HG03095 (cell line): ENCODE measurements around the gene BMF.
A peak's percentile ranks its signal among the peaks of the same experiment; 100 is the strongest.

Source experiments
- ATAC-seq: cut with Tn5 transposase; IDR thresholded peaks from one replicate; pipeline ENCODE4 v1.9.1; 2021; ENCODE audit warnings: moderate library complexity; ENCODE audit not compliant: unreplicated experiment

The BMF gene

DNA sequence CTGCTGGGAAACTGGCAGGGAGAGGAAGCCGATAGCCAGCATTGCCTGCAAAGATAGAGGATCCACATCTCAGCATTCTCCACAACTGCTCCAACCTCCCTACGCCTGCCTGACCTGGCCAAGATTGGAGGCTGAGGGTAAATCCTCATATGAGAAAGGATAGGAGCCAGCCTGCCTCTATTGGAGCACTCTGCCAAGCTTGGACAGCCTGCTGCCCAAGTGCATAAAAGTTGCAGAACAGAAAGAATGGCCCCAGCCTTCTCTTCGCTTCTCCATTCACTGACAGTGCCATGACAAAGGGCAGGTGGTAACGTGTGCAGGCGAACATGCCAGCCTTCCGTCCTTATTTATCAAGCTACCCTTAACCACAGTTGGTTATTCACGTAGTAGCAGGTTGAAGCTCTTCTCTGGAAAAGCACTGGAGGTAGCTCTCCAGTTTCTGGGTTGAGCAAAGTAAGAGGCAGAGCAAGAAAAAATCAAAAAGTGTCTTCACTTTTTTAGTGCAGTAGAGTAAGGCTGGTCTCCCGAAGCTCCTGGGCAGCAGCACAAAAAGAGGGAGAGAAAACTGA lies 4.3 kb downstream of the BMF start:
- no peak for ATAC-seq

GRCh38 chr15:40103864-40104271 lies 4.8 kb downstream of the BMF start:
- ATAC-seq: no peak

- no peak for ATAC-seq
These were observed 5.5 kb downstream of the BMF start for GRCh38 chr15:40102897-40103858.

- ATAC-seq: no peak
These were observed 7.5 kb downstream of the BMF start for GRCh38 chr15:40100947-40101905.

DNA sequence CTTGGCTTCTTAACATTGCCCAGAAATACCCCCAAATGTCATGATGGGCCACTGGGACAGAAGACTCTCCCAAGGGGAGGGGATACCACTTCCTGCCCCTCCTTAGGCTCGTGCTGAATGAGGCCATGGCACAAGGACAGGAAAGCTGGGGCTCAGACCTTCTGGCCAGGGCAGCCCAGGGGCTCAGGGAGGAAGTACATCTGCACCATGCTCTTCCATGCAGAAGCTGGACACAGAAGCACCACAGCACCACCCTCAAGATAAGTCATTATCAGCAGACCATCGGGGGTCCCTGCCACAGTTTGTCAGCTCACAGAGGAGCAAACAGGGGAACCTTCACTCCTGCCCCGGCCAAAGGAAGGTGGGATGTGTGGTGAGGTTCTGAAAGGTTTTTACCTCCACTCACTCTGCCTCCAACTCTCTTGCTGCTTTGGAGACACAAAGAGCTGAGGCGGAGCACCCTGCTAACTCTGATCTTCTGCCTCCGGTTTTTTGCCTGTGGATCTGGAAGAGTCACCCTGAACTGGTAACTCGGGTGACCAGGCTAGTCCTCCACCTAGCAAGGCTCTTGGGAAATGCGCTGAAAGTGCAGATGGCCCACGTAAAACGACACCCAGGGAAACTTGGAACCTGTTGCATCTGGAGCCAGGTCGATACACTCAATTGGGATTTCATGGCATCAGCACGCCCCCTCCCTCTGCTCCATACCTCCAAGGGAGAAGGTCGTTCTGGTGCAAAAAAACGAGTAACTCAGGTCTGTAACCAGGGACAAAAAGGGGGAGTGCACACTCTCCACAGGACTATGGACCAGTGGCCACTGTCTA lies 8.3 kb downstream of the BMF start:
- ATAC-seq: no peak

DNA sequence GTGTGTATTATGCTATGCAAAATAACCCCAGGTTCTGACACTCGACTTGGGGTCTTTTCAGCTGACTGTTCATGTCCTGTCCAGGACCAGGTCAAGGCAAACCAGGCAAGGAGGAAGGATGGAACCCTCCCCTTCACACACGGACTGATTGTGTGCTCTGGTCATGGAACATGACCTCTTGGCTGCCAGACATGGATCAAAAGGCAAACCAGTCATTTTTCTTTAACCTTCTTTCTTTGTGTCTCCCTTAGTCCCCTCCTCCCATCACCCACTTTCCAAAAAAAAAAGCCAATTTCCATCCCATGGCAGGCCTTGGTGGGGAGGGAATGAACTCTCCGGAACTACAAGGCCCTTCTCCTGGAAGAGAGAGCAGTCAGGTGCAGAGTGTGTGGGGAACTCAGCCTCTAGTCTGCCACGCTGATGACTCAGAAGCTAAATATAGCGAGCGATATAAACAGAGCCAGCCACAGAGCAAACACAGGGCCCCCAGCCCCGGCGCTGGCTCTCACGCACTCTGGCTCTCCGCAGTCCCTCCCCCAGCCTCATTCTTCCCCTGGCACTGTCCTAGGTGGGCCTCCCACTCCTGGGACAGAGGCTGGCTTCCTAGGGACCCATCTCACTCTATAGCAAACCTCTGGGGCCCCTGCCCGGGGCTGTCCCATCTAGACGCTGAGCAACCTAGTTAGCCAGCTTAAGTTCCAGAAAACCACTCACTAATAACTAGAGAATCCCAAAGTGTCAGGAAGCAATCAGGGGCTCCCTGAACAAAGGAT lies 10.0 kb downstream of the BMF start:
- ATAC-seq: peak; percentile 60

GRCh38 chr15:40097968-40098476 lies 10.7 kb downstream of the BMF start:
- no peak for ATAC-seq

DNA sequence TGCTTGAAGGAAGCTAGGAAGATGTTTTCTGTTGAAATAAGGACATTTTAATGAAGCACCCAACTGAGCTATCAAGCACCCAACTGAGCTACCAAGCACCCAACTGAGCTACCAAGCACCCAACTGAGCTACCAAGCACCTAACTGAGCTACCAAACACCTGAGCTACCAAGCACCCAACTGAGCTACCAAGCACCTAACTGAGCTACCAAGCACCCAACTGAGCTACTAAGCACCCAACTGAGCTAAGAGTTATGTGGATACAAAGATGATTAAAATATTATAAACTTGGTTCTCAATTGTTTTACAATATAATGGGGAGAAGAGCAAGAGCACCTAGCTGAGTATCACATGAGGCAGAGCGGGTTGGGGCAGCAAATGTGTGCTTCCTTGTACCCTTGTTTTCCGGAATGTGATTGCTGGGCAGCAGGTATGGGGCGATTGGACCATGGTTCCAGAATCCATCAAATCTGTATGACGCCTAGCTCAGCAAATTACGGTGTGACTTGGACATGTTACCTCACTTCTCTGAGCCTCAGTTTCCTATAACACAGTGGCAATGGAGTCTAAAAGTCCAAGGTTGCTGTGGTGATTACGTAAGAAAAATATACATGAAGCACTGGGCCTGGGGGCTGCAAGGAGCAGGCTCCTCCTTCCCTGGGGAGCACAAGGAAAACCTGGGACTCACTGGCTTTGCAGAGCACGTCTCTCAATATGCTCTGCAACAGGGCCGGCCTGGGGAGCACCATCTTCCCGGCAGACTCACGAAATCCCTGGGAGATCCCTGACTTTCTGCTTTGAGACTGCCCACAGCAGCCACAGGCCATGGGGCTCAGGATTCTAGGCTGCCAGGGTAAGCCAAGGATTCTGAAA lies 11.3 kb downstream of the BMF start:
- no peak for ATAC-seq

DNA sequence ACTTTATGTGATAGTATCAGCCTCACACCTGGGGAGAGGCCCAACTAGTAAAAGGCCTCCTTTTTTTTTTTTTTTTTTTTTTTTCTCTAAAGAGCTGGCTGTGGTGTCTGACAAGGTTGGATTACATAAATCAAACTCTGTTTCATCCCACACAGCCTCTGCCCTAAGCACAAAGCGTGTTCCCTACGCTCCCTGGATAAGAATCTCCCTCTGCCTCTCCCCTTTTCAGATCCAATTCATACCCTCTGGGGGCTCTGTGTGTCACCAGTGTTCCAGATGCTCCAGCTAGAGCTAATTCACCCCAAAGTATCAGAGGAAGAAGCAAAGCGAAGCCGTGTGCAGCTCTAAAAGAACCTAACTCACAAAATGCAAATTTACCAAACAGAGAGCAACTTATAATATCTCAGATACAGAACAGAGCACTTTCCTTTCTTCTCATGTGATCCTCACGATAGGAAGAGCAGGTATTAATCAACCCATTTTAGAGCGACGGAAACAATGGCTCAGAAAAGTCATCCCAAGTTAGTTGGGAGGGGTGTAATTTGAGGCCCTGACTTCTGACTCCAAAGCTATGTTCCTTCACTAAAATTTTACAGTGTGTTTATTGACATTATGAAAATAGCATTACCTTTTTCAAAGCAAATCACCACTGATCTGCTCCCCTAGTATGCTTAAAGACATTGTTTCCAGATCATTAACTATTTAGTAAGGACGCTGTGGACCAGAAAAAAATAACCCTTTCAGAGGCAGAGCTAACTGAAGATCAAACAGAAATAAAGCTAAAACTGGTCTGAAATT lies 12.4 kb downstream of the BMF start:
- ATAC-seq: no peak

- no peak for ATAC-seq
These were observed 13.1 kb downstream of the BMF start for GRCh38 chr15:40095371-40096093.

GRCh38 chr15:40094156-40094555 lies 14.5 kb downstream of the BMF start:
- ATAC-seq: no peak

- ATAC-seq: no peak
These were observed 15.5 kb downstream of the BMF start for GRCh38 chr15:40092979-40093869.

DNA sequence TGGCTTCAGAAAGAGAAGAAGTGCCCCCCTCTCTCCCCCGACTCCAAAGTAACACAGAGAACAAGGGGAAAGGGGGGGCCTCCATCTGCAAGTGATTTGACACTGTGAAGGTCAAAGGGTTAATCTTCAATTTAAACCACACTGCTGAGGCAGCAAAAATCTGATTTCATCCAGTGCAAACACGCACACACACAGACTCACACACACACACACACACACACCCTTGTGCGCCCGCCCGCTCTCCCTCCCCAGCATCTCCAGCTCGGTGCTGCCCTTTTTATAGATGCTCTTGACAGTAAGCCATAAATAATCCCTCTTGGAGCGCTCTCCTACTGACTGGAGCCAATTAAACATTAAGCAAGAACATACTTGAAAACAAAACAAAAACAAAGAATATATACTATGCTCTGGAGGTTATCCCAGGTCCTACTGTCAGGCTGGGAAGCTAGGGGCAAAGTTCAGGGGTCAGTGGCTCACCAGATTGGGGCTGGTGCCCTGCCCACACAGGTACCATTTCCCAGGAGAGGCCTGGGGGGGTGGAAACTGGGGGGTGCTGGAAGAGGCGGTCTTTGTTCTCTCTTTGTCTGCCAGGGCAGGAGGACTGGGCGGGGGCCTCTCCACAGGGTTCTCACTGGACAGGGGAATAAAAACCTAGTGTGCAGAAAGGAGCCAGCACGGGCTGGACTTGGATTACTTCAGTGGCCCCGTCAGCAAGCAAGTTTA lies 16.3 kb downstream of the BMF start:
- no peak for ATAC-seq

DNA sequence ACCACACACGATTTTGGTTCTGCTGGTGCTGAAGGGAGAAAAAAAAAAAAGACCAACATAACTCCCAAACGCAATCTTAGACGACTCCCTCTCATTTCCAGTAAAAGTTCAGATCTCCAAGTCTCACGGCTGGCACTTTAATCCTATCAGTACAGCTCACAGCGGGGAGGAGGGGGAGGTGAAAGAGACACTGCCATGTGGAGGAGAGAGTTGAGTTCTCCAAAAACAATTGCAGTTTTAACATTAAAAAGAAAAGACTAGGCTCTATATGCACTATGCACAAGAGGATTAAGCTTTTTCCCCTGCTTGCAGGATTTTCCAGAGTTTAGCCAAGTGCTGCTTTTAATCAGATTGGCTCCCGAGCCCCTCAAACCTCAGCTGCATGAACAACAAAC lies 16.8 kb downstream of the BMF start:
- ATAC-seq: no peak

DNA sequence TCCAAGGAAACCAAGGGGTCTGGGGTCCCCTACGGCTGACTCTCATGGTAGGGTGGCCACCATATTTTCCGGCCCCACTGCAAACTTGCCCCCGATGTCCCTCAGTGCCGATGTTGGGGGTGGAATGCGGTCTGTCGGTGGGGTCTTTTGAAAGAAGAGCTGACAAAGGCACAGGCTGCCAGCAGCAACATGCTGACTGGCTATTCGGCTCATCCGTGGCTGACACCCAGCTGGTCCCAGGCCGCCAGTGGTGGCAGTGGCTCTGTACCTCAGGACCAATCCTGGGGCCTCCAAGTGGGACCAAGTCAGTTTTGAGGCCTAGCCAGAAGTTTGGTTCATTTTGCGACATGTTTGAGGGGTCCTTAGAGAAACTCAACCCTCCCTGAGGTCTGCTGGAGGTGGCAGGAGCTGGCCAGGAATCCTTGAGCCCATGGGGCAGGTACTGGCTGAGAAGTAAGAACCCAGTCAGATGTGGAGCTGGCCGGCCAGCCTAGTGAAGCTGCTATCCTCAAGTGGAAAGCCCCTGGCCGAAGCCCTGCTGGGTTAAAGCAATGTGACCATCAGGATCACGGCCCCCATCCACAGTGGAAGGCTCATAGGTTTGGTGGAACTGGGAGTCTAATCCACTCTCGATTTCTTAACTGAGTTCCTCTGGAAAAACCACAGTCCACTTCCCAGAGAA lies 17.8 kb downstream of the BMF start:
- ATAC-seq: no peak
